ENCODE results near the gene HADHB. TPM values are rescaled to one million over a fixed set of nuclear protein-coding genes. Genes with fewer than 3 reads are reported as not detected.
"Not testable (repeated sequence)": the region's sequence is repeated elsewhere in the genome, so short reads cannot be mapped to it uniquely, and the experiment has no call there.

The HADHB gene
- polyA plus RNA-seq, 1 donor: 108 TPM

DNA sequence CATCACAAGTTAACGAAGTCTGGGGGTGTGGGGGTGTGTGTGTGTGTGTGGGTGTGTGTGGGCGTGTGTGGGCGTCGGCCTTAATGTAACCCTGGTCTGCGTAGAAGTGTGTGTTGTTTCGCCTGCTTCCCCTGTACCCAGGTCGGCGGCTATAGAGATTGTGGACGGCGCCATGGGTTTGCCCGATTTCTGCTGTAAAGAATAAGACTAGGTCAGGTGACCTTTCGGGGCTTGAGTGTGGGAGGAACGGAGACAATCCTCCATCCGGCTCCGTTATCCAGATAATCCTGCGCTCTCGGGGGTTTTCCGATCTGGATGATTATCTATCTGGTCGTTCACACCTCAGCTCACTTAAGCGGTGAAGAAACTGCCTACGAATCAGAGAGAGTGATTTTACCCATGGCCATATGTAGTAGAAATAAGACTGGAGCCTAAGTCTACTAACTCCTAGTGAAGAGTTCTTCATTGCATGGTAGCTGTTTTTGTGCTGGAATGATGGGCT is 543 bp downstream of the HADHB start:
- no peak for DNase-seq (ENCODE audit: low read depth)

DNA sequence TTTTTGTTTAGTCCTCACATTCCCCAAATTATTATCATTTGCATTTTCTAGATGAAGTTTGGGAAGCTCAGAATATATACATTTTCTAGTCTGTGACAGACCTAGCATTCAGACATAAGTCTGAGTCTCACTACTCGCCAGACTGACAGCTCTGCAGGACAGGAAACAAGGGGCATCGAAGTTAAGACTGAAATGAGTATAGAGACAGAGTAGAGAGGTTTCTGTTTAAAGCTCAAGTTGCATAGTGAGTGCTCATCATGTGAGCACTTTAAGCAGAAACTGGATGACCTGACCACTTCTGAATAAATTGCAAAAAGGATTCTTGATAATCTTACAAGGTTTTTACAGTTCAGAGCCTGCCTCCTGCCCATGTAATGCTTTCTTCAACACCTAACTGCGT is 1.1 kb downstream of the HADHB start:
- DNase-seq (ENCODE audit: low read depth): no peak

DNA sequence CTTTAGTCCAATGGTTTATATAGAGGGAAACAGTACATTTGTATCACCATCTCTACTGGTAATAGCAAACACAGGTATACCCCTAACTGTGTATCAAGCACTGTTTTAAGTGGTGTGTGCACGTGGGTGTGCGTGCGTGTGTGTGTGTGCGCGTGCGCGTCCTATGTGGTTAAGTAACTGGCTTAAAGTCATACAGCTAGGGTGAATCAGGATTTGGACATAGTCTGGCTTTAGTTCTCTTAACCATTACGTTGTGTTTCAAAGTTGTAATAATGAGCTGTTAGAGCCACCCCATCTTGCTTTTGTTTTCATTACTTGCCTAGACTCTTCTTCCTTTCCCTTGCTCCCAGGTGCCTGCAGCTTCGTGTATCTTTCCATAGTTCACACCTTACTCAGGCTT is 2.1 kb downstream of the HADHB start:
- DNase-seq (ENCODE audit: low read depth): no peak

DNA sequence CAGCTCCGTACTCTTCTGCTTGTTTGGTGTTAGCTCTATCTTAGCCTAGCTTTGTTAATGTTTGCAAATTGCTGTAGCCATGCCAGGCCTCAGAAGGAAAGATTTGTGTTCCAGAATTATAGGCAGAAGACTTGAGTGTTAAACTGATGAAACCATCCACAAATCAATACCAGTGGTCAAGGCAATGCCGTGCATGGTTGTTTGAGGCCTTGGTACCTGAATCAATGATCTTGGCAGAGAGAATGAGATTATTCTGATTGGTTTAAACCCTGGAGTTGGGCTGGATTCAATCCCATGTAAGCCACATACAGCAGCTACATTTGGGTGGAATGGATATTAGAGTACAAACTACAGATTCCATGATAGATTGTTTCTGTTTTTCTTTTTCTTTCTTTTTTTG is 4.9 kb downstream of the HADHB start:
- DNase-seq (ENCODE audit: low read depth): no peak

DNA sequence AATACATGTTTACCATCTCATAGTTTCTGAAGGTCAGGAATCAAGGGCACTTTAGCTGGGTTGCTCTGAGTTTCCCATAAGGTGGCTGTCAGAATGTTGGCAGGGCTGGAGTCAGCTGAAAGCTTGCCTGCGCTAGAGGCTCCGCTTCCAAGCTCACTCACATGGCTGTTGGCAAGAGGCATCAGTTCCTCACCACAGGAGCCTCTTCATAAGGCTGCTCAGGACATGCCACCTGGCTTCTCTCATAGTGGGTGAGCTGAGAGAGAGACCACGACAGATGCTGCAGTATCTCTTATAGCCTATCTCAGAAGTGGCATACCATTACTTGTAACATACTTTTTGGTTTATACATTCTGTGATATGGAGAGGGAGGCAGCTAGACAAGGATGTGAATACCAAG is 7.2 kb downstream of the HADHB start:
- DNase-seq (ENCODE audit: low read depth): no peak

DNA sequence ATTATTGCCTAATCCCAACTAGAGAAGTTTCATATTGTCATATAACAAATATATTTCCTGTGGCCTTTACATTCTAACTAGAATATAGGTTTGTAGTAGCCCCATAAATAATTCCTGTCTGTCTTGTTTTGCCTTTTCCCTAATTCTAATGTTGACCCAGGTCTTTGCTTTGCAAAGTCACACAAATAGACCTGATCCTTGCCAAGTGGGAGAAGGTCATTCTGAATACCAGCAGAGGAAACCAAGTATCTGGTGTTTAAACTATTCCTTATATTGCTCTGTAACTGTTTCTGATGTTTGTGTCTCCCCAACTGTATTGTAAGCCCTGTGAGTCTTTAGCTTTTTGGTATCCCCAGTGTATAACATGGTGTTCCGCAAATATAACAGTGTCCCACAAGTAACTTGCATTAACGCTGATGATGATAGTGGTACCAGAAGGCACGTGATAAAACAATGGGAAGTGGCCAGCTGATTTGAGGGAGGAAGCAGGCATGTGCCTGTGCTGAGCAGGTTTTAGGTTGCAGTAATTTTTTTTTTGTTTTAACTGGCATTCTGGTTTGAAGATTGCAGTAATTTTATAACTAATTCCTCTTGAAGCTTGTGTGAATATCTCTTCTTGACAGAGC is 11.1 kb downstream of the HADHB start:
- DNase-seq (ENCODE audit: low read depth): no peak

DNA sequence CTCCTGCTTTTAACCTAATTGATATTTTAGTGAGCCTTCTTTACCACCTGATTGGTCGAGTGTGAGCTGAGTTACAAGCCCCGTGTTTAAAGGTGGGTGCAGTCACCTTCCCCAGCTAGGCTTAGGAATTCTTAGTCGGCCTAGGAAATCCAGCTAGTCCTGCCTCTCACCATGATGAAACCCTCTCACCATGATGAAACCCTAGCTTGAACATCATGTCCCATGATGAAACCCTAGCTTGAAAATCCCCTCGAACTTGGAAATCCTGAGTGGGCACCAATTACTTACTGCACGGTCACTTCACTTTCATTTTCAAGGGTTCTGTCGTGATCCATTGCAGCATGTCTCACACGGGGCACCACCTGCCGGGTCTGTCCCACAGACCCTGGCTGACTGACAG is 14.1 kb downstream of the HADHB start:
- DNase-seq (ENCODE audit: low read depth): not testable (repeated sequence)

DNA sequence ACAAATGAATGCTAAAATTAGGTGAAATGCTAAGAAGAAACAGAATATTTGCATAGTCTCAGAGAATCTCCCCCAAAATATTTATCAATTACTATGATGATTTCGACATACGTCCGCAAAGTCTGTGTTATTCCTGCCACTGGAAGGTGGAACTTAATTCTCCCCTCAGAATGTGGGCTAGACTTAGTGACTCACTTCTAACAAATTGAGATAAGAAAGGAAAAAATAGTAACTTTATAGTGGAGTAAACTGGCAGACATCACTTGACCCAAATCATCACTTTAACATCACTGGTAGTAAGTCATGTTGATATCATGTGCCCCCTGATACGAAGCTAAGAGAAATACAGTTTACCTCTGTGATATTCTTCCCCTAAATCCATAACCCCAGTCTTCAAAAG is 23.5 kb downstream of the HADHB start:
- no peak for DNase-seq (ENCODE audit: low read depth)

DNA sequence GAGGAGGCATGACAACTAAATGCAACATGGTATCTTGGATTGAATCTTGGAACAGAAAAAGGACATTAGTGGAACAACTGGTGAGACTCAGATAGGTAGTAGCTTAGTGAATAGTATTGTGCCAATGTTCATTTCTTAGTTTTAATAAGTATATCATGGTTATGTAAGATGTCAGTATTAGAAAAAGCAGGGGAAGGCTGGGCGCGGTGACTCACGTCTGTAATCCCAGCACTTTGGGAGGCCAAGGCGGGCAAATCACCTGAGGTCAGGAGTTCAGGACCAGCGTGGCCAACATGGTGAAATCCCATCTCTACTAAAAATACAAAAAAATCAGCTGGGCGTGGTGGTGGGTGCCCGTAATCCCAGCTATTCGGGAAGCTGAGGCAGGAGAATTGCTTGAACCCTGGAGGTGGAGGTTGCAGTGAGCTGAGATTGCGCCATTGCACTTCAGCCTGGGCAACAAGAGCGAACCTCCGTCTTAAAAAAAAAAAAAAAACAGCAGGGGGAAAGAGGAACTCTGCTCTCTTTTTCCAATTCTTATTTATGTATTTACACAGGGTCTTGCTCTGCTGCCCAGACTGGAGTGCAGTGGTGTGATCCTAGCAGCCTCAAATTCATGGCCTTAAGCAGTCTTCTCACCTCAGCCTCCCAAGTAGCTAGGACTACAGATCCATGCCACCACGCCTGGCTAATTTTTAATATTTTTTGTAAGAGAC is 24.1 kb downstream of the HADHB start:
- DNase-seq (ENCODE audit: low read depth): not testable (repeated sequence)

DNA sequence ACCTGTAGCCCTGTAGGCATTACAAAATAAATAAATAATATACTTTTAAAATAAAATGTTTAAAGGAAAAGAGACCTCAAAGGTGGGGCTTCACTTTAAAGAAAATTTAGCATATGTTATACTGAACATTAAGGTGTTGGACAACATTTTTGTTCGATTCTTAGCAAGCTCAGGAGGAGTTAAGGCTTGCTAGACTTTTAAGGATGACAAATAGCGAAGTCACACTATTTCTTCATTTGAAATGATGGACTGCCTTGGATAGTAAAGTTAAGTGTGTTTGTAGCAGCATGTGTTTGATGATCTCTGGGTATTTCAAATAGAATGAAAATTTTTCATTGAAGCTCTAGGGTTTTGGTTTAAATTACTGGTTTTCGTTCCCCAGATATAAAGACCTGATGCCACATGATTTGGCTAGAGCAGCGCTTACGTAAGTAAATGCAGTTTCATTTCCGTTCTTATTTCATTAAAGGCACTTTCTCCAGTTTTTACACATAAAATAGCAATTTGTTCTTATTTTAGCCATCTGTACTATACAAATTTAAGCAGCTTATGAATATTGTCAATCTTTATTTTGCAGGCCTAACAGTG is 24.9 kb downstream of the HADHB start:
- no peak for DNase-seq (ENCODE audit: low read depth)

DNA sequence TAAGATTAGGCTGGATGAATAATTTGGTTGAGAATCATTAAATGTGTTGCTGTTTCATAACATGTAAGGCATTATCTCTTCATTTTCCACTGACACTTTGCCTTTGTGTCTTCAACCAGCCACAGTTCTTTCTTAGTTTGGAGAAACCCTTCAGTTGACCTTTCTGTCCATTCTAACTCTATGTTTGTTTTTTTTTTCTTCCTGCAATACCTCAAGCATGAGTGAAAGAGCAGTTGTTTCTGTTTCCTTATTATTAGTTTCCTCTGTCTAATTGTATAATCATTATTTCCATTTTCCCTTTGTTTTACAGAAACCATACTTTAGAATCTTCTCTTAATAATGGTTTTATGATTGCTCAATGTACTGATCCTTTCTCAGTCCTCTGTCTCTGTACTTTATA is 25.6 kb downstream of the HADHB start:
- DNase-seq (ENCODE audit: low read depth): no peak

DNA sequence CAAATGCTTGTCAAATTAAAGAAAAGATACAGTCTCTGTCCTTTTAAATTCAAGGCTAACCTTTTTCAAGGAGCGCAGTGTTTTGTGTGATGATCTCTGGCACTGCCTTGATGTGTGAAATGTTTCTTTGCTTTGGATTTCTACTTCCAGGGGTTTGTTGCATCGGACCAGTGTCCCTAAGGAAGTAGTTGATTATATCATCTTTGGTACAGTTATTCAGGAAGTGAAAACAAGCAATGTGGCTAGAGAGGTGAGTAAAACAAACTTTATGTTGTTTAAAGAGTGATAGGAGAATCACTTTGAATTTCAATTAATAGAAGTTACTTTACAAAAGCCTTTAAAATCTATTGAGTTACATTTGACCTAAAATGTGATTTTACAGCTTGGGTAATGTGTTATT is 28.8 kb downstream of the HADHB start:
- DNase-seq (ENCODE audit: low read depth): no peak

DNA sequence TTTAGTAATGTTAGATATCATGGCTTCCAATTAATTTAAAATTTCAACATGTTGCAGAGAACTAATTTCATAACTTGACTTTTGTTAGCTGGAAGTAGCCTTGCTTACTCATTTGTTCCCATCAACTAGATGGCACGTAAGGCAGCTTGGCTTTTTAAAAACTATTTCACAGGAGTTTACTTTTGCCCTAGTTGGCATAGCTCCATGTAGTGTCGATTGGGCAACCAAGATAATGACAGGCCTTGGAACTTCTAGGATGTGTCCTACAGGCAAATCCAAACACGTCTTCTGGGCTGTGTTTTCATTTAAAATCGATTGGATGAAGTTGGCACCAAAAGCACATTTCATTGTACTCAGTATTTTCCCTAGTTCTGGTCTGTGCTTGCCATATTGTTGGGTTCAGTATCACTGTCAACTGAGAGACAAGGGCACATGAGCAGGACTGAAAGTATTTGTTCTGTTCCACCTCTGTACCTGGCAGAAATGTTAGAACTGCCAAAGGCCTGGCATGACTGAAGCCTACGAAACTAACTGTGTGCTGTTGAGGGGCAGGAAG is 29.4 kb downstream of the HADHB start:
- DNase-seq (ENCODE audit: low read depth): no peak

DNA sequence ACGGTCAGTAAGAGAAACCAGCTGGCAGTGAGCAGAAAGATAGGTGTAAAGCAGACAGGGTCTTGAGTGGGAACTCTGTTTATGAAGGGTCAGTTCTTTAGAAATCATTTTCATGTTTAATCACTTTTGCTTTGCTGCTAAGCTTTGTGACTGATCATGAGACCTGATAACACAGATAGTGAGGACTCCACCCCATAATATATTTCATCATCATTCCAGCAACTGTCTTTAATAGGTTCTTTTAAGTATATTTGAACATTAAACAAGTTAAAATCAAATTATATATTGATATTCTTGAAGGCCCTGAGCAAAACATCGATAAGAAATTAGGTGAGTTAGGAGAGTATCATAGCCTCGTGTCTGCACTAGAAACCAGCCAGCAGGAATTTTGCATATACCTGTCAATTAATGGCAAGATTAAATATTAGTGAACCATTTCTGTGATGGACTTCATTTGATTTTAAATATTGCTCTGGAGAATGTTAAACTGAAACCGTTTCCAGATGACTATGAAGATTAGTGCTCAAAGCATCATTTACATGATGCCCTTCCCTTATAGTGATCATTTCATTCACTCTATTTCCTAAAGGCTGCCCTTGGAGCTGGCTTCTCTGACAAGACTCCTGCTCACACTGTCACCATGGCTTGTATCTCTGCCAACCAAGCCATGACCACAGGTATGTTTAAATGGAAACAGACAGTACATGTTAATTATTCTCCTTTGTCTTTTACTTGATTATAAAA is 31.9 kb downstream of the HADHB start:
- no peak for DNase-seq (ENCODE audit: low read depth)

DNA sequence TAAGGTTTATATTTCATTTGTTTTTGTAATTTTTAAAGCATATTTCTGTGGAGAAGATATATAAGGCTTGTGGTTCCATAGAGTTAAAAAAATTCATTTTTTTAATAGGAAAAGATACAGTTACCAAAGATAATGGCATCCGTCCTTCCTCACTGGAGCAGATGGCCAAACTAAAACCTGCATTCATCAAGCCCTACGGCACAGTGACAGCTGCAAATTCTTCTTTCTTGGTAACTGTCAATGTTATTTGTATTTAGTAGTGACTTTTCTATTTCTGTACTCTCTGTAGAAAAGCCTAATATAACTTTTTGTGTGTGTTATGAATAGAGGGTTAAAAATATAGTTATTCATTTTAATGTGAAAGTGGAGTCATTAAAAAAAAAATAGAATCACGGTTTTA is 35.1 kb downstream of the HADHB start:
- no peak for DNase-seq (ENCODE audit: low read depth)

DNA sequence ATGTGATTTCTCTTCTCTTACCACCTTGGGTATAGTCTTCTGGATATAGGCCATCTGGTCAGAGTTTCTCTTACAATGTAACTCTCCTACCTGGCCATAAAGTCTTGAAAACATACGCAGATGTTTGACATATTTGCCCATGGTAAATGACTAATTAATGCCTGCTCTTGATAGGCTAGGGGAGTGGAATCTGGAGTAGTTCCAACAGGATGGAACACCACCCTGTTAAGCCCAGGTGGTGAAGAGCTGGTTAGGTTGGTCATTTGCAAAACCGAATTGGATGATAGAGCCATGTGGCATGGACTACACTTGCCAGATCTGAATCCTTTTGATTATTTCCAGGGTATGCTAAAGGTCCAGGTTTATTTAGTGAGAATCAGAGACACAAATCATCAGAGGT is 36.5 kb downstream of the HADHB start:
- no peak for DNase-seq (ENCODE audit: low read depth)

DNA sequence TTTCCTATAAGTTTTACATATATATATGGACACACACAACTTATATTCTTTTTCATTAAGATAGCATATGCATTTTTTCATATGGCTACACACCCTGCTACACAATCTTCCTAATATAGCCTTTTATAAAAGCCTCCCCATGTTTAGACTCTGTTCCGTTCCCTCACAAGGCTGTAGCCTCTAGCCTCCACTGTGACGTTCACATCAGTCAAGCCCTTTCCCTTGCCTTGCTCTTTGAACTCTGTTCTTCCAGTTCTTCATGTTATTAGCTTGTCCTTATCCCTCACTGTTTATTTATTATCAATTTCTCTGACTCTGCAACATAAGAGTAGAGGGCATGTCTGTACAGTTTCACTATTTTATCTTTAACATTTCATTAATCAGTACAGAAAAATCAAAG is 38.9 kb downstream of the HADHB start:
- DNase-seq (ENCODE audit: low read depth): no peak

DNA sequence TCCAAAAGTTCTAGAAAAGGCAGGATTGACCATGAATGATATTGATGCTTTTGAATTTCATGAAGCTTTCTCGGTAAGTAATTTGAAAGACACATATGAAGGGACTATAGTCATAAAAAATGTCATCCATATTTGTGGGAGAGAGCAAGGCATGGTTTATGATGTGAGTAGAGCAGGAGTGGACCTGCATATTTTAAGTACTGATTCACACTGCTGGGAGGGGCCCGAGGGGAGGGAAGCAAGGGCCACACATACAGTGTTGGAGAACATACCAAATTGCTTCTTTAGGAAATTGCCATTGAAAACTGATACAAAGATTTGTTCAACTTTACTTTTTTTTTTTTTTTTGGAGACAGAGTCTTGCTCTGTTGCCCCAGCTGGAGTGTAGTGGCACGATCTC is 39.4 kb downstream of the HADHB start:
- no peak for DNase-seq (ENCODE audit: low read depth)

DNA sequence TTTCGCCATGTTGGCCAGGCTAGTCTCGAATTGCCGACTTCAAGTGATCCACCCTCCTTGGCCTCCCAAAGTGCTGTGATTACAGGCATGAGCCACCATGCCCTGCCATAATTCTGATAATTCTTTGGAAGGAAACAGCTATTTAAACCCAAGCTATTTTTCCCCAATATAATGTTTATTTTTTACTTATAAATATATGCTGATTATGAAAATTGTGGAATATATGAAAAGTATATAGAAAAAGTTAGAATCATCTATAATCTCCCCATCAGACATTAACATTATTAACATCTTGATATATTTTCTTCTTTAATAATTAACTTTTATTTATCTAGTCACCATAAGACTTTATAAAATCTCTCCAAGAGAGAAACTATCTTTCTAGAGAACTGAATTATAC is 41.2 kb downstream of the HADHB start:
- no peak for DNase-seq (ENCODE audit: low read depth)

DNA sequence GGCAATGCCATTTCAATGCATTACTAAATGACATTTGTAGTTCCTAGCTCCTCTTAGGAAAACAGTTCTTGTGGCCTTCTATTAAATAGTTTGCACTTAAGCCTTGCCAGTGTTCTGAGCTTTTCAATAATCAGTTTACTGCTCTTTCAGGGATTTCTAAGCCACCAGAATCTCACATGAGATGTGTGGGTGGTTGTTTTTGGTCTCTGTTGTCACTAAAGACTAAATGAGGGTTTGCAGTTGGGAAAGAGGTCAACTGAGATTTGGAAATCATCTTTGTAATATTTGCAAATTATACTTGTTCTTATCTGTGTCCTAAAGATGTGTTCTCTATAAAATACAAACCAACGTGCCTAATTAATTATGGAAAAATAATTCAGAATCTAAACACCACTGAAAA is 45.3 kb downstream of the HADHB start:
- DNase-seq (ENCODE audit: low read depth): no peak

DNA sequence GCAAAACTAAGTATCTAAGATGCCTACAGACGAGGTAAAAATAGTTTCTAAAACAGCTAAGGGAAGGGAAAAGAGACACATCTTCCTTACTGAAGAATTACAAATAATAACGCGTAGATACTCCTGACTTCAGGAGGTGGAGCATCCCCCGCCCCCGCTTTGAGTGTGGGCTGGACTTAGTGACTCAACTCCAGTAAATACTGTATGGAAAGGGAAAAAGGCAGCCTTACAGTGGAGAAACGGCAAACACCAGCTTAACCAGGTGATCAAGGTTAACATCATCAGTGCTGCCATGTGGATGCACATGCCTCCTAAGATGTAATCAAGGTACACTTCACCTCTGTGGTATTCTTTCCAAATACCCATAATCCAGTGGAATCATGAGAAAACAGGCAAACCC is 47.9 kb downstream of the HADHB start:
- no peak for DNase-seq (ENCODE audit: low read depth)

DNA sequence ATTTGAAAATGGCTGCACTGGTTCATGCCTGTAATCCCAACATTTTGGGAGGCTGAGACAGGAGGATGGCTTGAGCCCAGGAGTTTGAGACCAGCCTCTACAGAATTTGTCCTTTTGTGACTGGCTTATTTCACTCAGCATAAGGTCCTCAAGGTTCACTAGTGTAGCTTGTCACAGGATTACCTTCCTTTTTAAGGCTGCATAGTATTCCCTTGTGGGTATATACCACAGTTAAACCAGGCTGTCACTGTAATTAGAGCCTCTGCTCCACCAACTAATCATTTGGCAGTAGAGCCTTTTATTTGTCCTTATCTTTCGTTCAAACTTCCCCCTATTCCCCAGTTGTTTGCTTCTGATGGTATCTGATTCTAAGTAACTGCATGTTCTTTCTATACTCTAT is 50.8 kb downstream of the HADHB start:
- DNase-seq (ENCODE audit: low read depth): no peak
